HCT116 (cell line): ENCODE measurements around the gene CELA3A. TPM values are rescaled to one million over a fixed set of nuclear protein-coding genes. Genes with fewer than 3 reads are reported as not detected.

Experiments
- ATAC-seq: fragments of 200-7000 bp; cut with Tn5 transposase; 2 replicates; pipeline ENCODE4 v1.9.1; 2020; ENCODE audit warnings: mild to moderate bottlenecking, moderate library complexity
- BruUV-seq: library from RNA; stranded (reverse); fragments of 400-500 nt; replicated peaks from 2 replicates; lab custom pipeline; 2021; lab: Mats Ljungman, UMichigan
- CTCF ChIA-PET: fragments of 300-600 bp; sonication (Branson Sonifier 250); formaldehyde crosslinking; loops from one replicate; lab custom pipeline; 2021; ENCODE audit warnings: antibody characterized with exemption; lab: Charles Lee
- POLR2A ChIA-PET: fragments of 300-600, 350-600 bp; sonication (Branson Sonifier 250); formaldehyde crosslinking; loops from one replicate; lab custom pipeline; 2021; ENCODE audit warnings: antibody characterized with exemption; lab: Charles Lee
- RAD21 ChIA-PET, 2 experiments: fragments of 300-600 bp; sonication (Branson Sonifier 250); formaldehyde crosslinking; loops; one replicate each; lab custom pipeline; 2023; ENCODE audit warnings: low total read pairs in 2 of 2; ENCODE audit not compliant: uncharacterized antibody in 2 of 2, unreplicated experiment in 2 of 2, low non-redundant PET in 1 of 2; lab: Charles Lee
- DNase-seq: peaks from one replicate; pipeline ENCODE4 v3.0.0-alpha.2; 2010; ENCODE audit warnings: low read depth, low spot score
- H2AFZ ChIP-seq: fragments of 200-600 bp; shearing (Covaris generic), sonication (generic); 2 replicates; pipeline ENCODE4 v1.6.1; 2017; ENCODE audit warnings: low read depth, mixed run types, mixed read lengths, antibody characterized with exemption, low read length; ENCODE audit not compliant: poor library complexity, severe bottlenecking
- H3K27ac ChIP-seq: 2 replicates; pipeline ENCODE4 v1.5.1; 2012; ENCODE audit warnings: low read depth, low read length
- H3K27me3 ChIP-seq: fragments of 200-600 bp; sonication (generic); 2 replicates; pipeline ENCODE4 v1.6.1; 2016; ENCODE audit warnings: mixed run types, low read length, mixed read lengths; ENCODE audit not compliant: insufficient read depth
- H3K36me3 ChIP-seq, 2 experiments: fragments of 200-500 bp in 1 of 2; fragments of 200-600 bp in 1 of 2; sonication (Bioruptor generic) in 1 of 2; sonication (generic) in 1 of 2; 2 replicates each; pipeline versions ENCODE4 v1.5.1 to v1.6.1; 2014 to 2016; ENCODE audit warnings: low read length in 2 of 2, inconsistent platforms in 1 of 2, mixed read lengths in 1 of 2, mixed run types in 1 of 2; ENCODE audit not compliant: insufficient read depth in 2 of 2, control insufficient read depth in 1 of 2
- H3K4me1 ChIP-seq, 2 experiments: fragments of 200-600 bp in 1 of 2; sonication (generic) in 1 of 2; 2 replicates each; pipeline versions ENCODE4 v1.5.1 to v1.6.1; 2012 to 2017; ENCODE audit warnings: low read length in 2 of 2, inconsistent platforms in 1 of 2, mild to moderate bottlenecking in 1 of 2, mixed read lengths in 1 of 2, mixed run types in 1 of 2, moderate library complexity in 1 of 2; ENCODE audit not compliant: insufficient read depth in 2 of 2, control insufficient read depth in 1 of 2
- H3K4me2 ChIP-seq: fragments of 200-600 bp; sonication (generic); 2 replicates; pipeline ENCODE4 v1.6.1; 2017; ENCODE audit warnings: mixed run types, low read length, mixed read lengths
- H3K4me3 ChIP-seq, 2 experiments: fragments of 200-600 bp in 1 of 2; sonication (generic) in 1 of 2; replicated peaks in 1 of 2; 2 replicates each; pipeline ENCODE4 v1.5.1; 2011 to 2016; ENCODE audit warnings: low read length in 2 of 2, control low read depth in 1 of 2, low read depth in 1 of 2, mild to moderate bottlenecking in 1 of 2, mixed read lengths in 1 of 2, mixed run types in 1 of 2
- H3K79me2 ChIP-seq: fragments of 200-600 bp; sonication (generic); 2 replicates; pipeline ENCODE4 v1.6.1; 2017; ENCODE audit warnings: mild to moderate bottlenecking, mixed run types, low read length, moderate library complexity, mixed read lengths; ENCODE audit not compliant: insufficient read depth
- H3K9ac ChIP-seq: fragments of 200-600 bp; sonication (generic); 2 replicates; pipeline ENCODE4 v1.6.1; 2016; ENCODE audit warnings: low read length, mixed read lengths
- H3K9me2 ChIP-seq: fragments of 200-600 bp; sonication (generic), shearing (Covaris generic); 2 replicates; pipeline ENCODE4 v1.6.1; 2017; ENCODE audit warnings: mixed run types, mild to moderate bottlenecking, moderate library complexity; ENCODE audit not compliant: insufficient read depth
- H3K9me3 ChIP-seq, 2 experiments: fragments of 200-500 bp in 1 of 2; fragments of 200-600 bp in 1 of 2; sonication (Bioruptor generic) in 1 of 2; sonication (generic) in 1 of 2; 2 replicates each; pipeline ENCODE4 v1.6.1; 2014 to 2017; ENCODE audit warnings: low read length in 2 of 2, mixed read lengths in 2 of 2, inconsistent platforms in 1 of 2, low read depth in 1 of 2, mild to moderate bottlenecking in 1 of 2, mixed run types in 1 of 2, moderate library complexity in 1 of 2; ENCODE audit not compliant: control insufficient read depth in 1 of 2, insufficient read depth in 1 of 2
- H4K20me1 ChIP-seq: fragments of 200-600 bp; sonication (generic), shearing (Covaris generic); 2 replicates; pipeline ENCODE4 v1.6.1; 2017; ENCODE audit warnings: mixed run types, mild to moderate bottlenecking, moderate library complexity; ENCODE audit not compliant: insufficient read depth
- EZH2phosphoT487 ChIP-seq: fragments of 200-600 bp; IDR thresholded peaks from 2 replicates; pipeline ENCODE4 v1.6.1; 2018; ENCODE audit warnings: antibody characterized with exemption, borderline replicate concordance
- POLR2AphosphoS5 ChIP-seq: IDR thresholded peaks from 2 replicates; pipeline ENCODE4 v1.6.1; 2011; ENCODE audit warnings: mild to moderate bottlenecking, low read depth, low read length, moderate library complexity
- RAD21 ChIP-seq: IDR thresholded peaks from 2 replicates; pipeline ENCODE4 v1.6.1; 2012; ENCODE audit warnings: low read depth, mild to moderate bottlenecking
- REST ChIP-seq: IDR thresholded peaks from 2 replicates; pipeline ENCODE4 v1.6.1; 2012; ENCODE audit warnings: low read depth
- SIN3A ChIP-seq: IDR thresholded peaks from 2 replicates; pipeline ENCODE4 v1.6.1; 2012; ENCODE audit warnings: low read depth
- SP1 ChIP-seq: IDR thresholded peaks from 2 replicates; pipeline ENCODE4 v1.6.1; 2012; ENCODE audit warnings: low read depth
- SRF ChIP-seq: IDR thresholded peaks from 2 replicates; pipeline ENCODE4 v1.6.1; 2012; ENCODE audit warnings: low read depth
- YY1 ChIP-seq: IDR thresholded peaks from 2 replicates; pipeline ENCODE4 v1.6.1; 2011; ENCODE audit warnings: low read length, low read depth, moderate library complexity, mild to moderate bottlenecking; ENCODE audit not compliant: insufficient replicate concordance; ENCODE audit errors: extremely low read depth
- intact Hi-C: fragments of 100-400 bp; cut with micrococcal nuclease; formaldehyde crosslinking; loops from 2 replicates; pipeline ENCODE4 v1.10.0; 2022
- total RNA-seq: library from RNA; stranded (reverse); gene quantifications from one replicate; pipeline ENCODE4 v1.2.1, GENCODE V29; 2021; ENCODE audit not compliant: unreplicated experiment

CELA3A gene
- total RNA-seq, 1 experiment from 2014 or later: 9.0 TPM

- TF ChIP-seq REST: no peak
- no peak for TF ChIP-seq EZH2phosphoT487
- no peak for TF ChIP-seq RAD21
- peak; percentile 96 for TF ChIP-seq POLR2AphosphoS5
- TF ChIP-seq SIN3A: peak; percentile 66; the same call in 1 of the 2 replicates
- no peak; the same call in 1 of the 2 replicates for TF ChIP-seq SP1
These were observed 50.9 kb downstream of the CELA3A start, which contains the start of gene CDC42 (continued) for GRCh38 chr1:22052115-22053016.

GRCh38 chr1:22053017-22053860 lies 51.8 kb downstream of the CELA3A start:
- peak overlapping the region; percentile 77 to 95 for H3K4me3 ChIP-seq
- H3K4me2 ChIP-seq: peak overlapping the region; percentile 78
- H2AFZ ChIP-seq: no peak overlapping the region
- POLR2A ChIA-PET: interaction anchor here (1.1 to 2.7 kb wide), 5 partner anchors 9 to 31 kb away, joined by 3 to 18 read pairs (median 4); no protein-coding TSS in a partner anchor
- no peaks in the 10 kb centered on the region for H3K27me3 ChIP-seq
- H3K36me3 ChIP-seq: peaks cover 2 to 18% of the 10 kb centered on the region in 2 experiments; a peak in 2 of 4 replicates
- peaks cover 31% of the 10 kb centered on the region; the same call in 1 of the 2 replicates for H4K20me1 ChIP-seq
- BruUV-seq: no TSS peak
- H3K79me2 ChIP-seq: peaks cover 54% of the 10 kb centered on the region
- RAD21 ChIA-PET: interaction anchor here in 1 of 2 experiments (1.8 kb wide), 1 partner anchor 28 kb away, joined by 7 read pairs; no protein-coding TSS in a partner anchor
- TF ChIP-seq SIN3A (peak; percentile 24; the same call in 1 of the 2 replicates), SRF (no peak), YY1 (peak; percentile 46)
- TF ChIP-seq, all 23 proteins: peak for 2
- CTCF ChIA-PET: interaction anchor here (1.0 to 1.4 kb wide), 3 partner anchors 13 to 30 kb away, joined by 3 to 4 read pairs (median 3); no protein-coding TSS in a partner anchor
- DNase-seq (no peak), ATAC-seq (peak; percentile 60)
- Histone ChIP-seq H3K4me1 (peaks cover 23 to 42% of the 10 kb centered on the region in 2 experiments), H3K9me3 (no peaks in the 10 kb centered on the region), H3K9ac (peak overlapping the region; percentile 97), H3K27ac (peak overlapping the region; percentile 74), H3K9me2 (no peaks in the 10 kb centered on the region)
- intact Hi-C loops: no loop called here
